SH-SY5Y (cell line): Measurements from ENCODE around the gene ZNF774.

ENCODE experiments used
- GATA2 ChIP-seq: IDR thresholded peaks from 2 replicates; pipeline ENCODE4 v1.6.1; 2011; ENCODE audit warnings: mild to moderate bottlenecking, low read depth, low read length
- GATA3 ChIP-seq: IDR thresholded peaks from 2 replicates; pipeline ENCODE4 v1.6.1; 2011; ENCODE audit warnings: low read depth, mild to moderate bottlenecking, low read length, moderate library complexity

GRCh38 chr15:90334304-90334731, 17.8 kb upstream of the ZNF774 start:
- TF ChIP-seq GATA2: no peak
- no peak for TF ChIP-seq GATA3
